Measurements from ENCODE around the gene CBX1. TPM values are rescaled to one million over a fixed set of nuclear protein-coding genes. Genes with fewer than 3 reads are reported as not detected.

Gene CBX1
- total RNA-seq, 1 donor from 2014 or later = 78.6 TPM

DNA sequence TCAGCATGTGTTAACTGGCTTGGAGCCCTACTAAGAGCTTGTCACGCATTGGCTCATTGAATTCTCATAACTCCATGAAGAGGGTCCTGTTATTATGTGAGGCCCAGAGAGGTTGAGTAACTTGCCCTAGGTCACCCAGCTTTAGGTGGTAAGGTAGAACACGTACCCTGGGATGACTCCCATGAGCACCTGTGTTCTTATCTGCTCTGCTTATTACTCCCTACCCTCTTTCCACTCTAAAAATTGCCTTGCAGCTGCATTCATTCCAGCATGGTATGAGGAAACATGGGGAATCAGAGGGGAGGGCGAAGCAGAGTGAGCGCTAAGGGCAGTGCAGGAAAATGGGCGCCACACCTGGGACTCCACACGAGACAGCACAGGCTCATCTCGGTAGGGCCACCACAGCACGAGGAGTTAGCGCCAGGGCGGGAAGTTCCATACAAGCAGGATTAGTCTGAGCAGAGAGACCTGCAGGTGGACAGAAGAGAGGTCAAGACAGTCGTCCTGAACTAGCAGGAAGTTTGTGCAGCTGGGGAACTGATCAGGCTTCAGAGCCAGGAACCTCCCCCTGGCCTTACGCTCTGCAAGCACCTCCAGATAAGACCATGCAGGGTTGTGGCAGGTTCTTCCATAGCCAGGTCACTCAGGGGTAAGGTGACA lies 73.8 kb downstream of the CBX1 start:
- TF ChIP-seq, protein P1, sequence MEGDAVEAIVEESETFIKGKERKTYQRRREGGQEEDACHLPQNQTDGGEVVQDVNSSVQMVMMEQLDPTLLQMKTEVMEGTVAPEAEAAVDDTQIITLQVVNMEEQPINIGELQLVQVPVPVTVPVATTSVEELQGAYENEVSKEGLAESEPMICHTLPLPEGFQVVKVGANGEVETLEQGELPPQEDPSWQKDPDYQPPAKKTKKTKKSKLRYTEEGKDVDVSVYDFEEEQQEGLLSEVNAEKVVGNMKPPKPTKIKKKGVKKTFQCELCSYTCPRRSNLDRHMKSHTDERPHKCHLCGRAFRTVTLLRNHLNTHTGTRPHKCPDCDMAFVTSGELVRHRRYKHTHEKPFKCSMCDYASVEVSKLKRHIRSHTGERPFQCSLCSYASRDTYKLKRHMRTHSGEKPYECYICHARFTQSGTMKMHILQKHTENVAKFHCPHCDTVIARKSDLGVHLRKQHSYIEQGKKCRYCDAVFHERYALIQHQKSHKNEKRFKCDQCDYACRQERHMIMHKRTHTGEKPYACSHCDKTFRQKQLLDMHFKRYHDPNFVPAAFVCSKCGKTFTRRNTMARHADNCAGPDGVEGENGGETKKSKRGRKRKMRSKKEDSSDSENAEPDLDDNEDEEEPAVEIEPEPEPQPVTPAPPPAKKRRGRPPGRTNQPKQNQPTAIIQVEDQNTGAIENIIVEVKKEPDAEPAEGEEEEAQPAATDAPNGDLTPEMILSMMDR (IDR thresholded peaks at IDR 0.05; ENCODE audit: insufficient read depth, low read length, poor library complexity, severe bottlenecking) = no peak
- no peaks in the 10 kb centered on the region for H3K36me3 ChIP-seq (ENCODE audit: control insufficient read depth, insufficient read depth, low read length)
- DNase-seq (ENCODE audit: low read depth) = no peak
- no peaks in the 10 kb centered on the region for H3K27me3 ChIP-seq (ENCODE audit: control insufficient read depth, insufficient read depth, low read length)
- H3K4me3 ChIP-seq (ENCODE audit: low read depth, low read length) = no peak overlapping the region

DNA sequence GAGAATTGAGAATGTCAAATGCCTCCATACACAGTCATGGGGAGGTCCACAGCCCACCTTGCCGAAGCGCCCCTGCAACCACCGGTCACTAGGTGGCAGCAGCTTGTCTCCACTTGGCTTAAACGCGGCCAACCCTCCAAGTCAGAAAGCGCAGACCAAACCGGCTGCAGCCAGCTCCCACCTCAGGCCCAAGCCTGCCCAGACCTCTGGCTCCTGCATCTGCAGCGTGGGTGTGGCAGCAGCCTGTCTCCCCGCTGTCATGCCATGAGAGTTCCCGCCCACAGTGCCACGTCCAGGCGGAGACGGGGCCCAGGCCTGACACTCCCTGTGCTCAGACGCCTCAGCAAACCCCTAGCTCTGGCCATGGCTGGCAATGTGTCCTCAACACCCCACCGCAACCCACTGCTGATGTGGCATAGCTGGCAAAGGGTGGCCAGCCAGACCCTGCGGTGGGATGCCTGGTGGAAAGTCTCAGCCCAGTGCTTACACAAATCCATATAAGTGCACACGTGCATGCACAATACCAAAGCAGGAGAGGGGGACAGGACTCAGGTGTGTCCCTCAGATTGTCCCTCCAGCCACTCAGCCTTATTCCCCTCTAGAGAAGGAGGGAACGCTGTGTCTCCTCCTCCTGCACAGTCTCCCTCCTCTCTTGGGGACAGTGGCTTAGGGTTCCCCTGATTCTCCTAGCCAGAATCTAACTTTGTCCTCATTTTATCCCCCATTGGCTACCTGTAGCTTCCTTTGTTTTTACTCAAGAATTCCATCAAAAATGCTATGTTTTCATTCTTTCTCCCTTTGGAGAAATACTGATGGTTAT lies 74.6 kb downstream of the CBX1 start:
- no peak for DNase-seq (ENCODE audit: low read depth)
- TF ChIP-seq, protein P1 (IDR thresholded peaks at IDR 0.05; ENCODE audit: insufficient read depth, low read length, poor library complexity, severe bottlenecking) = peak; percentile 95
- Histone ChIP-seq H3K4me3 (ENCODE audit: low read depth, low read length) (no peak overlapping the region), H3K27me3 (ENCODE audit: control insufficient read depth, insufficient read depth, low read length) (no peaks in the 10 kb centered on the region), H3K36me3 (ENCODE audit: control insufficient read depth, insufficient read depth, low read length) (no peaks in the 10 kb centered on the region)

DNA sequence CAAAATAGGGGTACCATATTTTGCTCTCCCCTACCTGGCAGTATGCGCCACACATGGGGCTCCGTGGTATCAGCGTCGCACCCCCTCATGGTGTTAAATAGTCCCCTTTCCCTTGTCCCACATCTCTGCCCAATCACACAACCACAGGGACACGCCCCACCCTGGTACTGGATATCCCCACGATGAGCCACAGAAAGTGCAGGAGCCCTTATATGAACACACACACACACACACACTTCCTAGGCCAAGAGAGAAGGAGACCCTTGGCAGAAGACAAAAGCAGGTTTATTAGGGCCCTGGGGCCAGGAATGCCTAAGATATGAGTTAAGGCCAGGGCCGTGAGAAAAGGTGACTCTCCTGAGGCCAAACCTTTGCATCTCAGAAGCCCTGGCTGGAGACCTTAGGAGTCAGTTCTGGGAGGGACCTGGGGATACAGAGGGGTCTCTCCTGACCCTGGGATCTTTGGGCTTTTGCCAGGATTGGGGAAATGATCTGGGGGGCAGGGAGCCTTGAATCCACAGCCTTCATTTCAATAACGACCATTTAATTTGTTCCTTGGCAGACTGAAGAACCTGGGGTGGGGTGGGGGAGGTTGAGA lies 75.3 kb downstream of the CBX1 start:
- Histone ChIP-seq H3K4me3 (ENCODE audit: low read depth, low read length) (no peak overlapping the region), H3K27me3 (ENCODE audit: control insufficient read depth, insufficient read depth, low read length) (no peaks in the 10 kb centered on the region), H3K36me3 (ENCODE audit: control insufficient read depth, insufficient read depth, low read length) (no peaks in the 10 kb centered on the region)
- TF ChIP-seq, protein P1 (IDR thresholded peaks at IDR 0.05; ENCODE audit: insufficient read depth, low read length, poor library complexity, severe bottlenecking) = no peak
- no peak for DNase-seq (ENCODE audit: low read depth)

DNA sequence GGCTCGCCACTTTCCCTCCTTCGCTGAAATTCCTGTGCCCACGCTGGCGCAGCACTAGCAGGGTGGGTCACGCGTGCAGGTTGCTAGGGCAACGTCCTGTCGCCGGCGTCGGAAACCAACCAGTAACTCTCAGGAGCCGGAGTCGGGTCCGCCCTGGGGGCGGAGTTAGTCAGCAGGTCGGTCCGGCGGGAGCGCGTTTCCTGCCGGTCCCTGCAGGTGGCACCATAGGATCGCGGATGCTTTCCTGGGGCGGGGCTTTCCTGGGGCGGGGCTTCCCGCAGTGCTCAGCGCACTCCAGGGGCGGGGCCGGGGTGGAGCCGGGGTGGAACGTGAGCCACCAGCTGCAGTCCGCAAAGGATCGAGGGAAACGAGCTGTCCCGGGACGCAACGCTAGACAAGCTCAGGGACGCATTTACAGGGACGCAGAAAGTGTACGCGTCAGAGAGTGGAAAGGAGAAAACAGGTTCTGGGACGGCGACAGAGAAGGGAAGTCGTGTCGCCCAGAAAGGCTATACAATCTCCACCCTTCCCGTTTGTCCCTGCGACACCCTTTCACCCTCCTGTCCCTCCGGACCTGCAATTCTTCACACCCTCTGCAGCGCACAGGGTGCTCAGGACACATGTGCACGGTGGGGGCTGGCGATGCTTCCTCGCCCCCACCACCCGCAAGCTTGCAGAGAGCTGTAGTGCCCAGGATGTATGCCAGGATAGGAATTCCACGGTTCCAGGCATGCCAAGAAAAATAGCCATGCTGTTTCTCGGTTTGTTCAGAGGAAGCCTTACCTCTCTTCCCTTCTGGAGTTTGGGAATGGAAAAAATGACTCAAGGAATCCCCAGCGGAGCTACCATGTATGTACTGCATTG lies 76.0 kb downstream of the CBX1 start:
- no peaks in the 10 kb centered on the region for H3K27me3 ChIP-seq (ENCODE audit: control insufficient read depth, insufficient read depth, low read length)
- H3K36me3 ChIP-seq (ENCODE audit: control insufficient read depth, insufficient read depth, low read length) = no peaks in the 10 kb centered on the region
- TF ChIP-seq, protein P1 (IDR thresholded peaks at IDR 0.05; ENCODE audit: insufficient read depth, low read length, poor library complexity, severe bottlenecking) = peak; percentile 94
- peak overlapping the region; percentile 38 for H3K4me3 ChIP-seq (ENCODE audit: low read depth, low read length)
- DNase-seq (ENCODE audit: low read depth) = peak; percentile 92

DNA sequence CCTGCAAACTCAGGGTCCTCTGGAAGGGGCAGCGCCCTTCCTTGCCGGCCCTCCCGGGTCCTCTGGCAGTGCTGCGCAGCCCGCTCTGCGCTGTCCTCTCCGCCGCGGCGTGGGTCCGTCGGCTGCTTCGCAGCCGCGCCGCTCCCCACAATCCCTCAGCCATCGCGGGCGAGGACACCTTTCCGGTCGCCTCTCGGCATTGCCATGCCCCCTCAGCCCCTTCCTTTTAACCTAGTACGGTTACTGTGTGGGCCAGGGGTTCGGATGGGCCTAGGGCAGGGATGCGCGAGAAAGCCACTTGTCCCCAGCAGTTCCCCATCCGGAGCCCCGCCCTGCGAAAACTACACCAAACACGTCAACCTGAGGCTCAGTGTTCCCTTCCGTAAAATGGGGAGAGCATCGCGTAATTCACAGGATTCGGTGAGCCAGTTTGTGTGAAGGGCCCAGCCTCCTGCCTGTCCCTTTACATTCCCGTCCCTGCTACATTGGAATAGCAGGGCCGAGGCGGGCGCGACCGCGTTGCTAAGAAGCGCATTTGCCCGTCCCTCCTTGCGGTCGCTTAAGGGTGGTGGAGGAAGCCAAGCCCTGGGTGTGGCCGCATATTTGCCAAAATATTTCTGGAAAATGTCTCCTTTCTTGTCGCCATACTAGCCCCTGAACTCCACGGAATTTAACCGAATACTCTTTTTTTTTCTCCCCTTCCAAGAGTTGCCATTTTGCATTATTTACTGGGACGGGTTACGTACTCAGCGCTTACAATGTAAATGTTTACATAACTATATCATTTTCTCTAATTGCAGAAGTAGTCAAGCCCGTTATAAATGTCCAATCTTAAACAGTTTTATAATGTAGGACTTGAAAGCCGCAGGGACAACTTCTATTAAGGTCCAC lies 76.9 kb downstream of the CBX1 start:
- DNase-seq (ENCODE audit: low read depth) = no peak

More for the DNA sequence above, 76.9 kb downstream of the CBX1 start:
- Histone ChIP-seq H3K27me3 (ENCODE audit: control insufficient read depth, insufficient read depth, low read length) (no peaks in the 10 kb centered on the region), H3K4me3 (ENCODE audit: low read depth, low read length) (peak overlapping the region; percentile 25), H3K36me3 (ENCODE audit: control insufficient read depth, insufficient read depth, low read length) (no peaks in the 10 kb centered on the region)
- TF ChIP-seq, protein P1 (IDR thresholded peaks at IDR 0.05; ENCODE audit: insufficient read depth, low read length, poor library complexity, severe bottlenecking) = no peak

Data from kidney epithelial cell (primary cell).